Measurements from ENCODE around the gene ALPL. TPM values are rescaled to one million over a fixed set of nuclear protein-coding genes. Genes with fewer than 3 reads are reported as not detected.

Gene ALPL
- total and polyA plus RNA-seq, 9 donors: 1.2 to 9.2 (median 3.8) TPM

DNA sequence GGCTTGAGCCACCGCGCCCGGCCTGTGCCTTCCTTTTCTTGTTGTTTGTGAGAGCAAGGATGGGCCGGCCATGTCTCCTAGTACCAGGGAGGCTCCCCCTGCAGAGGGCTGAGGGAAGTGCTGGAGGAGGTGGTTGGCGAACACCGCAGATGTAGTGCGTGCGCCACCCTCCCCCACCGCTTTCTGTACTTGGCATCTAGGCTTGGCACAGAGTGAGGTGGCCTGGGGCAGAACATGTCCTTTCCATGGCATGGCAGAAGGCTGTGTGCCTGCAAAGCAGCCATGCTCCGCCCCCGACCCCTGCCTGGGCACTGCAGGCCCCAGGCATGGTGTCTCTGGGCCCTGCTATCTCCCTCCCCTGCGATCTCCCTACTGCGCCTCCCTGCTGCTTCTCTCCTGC is 30.7 kb downstream of the ALPL start:
- 67 to 80% (median 75%) methylated on average over 12 to 13 of the region's 13 CpGs for WGBS, 3 donors
- Histone ChIP-seq H3K4me1 (ENCODE audit: insufficient read depth) (peaks cover 13% of the 10 kb centered on the region), H3K4me3 (no peak overlapping the region), H3K9me3 (no peaks in the 10 kb centered on the region), H3K27ac (no peak overlapping the region), H3K27me3 (no peaks in the 10 kb centered on the region), H3K36me3 (no peaks in the 10 kb centered on the region)
- DNase-seq: no peak
- intact Hi-C loops (cut with DNase I): no loop called here
- TF ChIP-seq CTCF (IDR thresholded peaks at IDR 0.05) (no peak), POLR2A (IDR thresholded peaks at IDR 0.05) (no peak), EP300 (IDR thresholded peaks at IDR 0.05) (no peak)

DNA sequence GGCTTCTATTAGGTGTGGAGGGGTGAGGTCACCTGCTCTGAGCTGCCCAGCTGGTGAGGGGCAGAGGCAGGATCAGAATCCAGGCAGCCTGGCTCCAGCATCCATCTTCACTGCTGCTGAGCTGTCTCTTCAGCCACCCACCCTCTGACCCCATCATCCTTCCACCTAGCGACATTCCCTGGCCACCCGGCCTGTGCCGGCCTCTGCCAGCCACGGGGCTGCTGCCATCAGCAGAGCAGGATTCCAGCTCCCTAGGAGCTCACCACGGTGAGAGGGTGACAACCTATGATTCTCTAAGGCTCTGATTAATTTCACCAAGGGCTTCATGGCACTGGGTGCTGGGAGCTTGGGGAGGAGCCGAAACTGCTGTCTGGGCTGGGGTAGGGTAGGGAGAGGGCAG is 32.1 kb downstream of the ALPL start:
- DNase-seq: no peak
- WGBS, 3 donors: 82 to 86% (median 83%) methylated on average over 6 of the region's 6 CpGs
- H3K4me1 ChIP-seq (ENCODE audit: insufficient read depth): peaks cover 13% of the 10 kb centered on the region
- no peaks in the 10 kb centered on the region for H3K27me3 ChIP-seq
- H3K27ac ChIP-seq: no peak overlapping the region
- TF ChIP-seq EP300 (IDR thresholded peaks at IDR 0.05): no peak
- TF ChIP-seq POLR2A (IDR thresholded peaks at IDR 0.05): no peak
- TF ChIP-seq CTCF (IDR thresholded peaks at IDR 0.05): no peak
- H3K4me3 ChIP-seq: no peak overlapping the region
- no peaks in the 10 kb centered on the region for H3K36me3 ChIP-seq
- intact Hi-C loops (cut with DNase I): no loop called here
- H3K9me3 ChIP-seq: no peaks in the 10 kb centered on the region

GRCh38 chr1:21541835-21542234 is 32.6 kb downstream of the ALPL start:
- Histone ChIP-seq H3K27me3 (no peaks in the 10 kb centered on the region), H3K4me1 (ENCODE audit: insufficient read depth) (peaks cover 13% of the 10 kb centered on the region), H3K27ac (no peak overlapping the region), H3K9me3 (no peaks in the 10 kb centered on the region), H3K4me3 (no peak overlapping the region), H3K36me3 (no peaks in the 10 kb centered on the region)
- intact Hi-C loops (cut with DNase I): no loop called here
- no peak for DNase-seq
- TF ChIP-seq POLR2A (IDR thresholded peaks at IDR 0.05) (no peak), EP300 (IDR thresholded peaks at IDR 0.05) (no peak), CTCF (IDR thresholded peaks at IDR 0.05) (no peak)
- 47 to 80% (median 70%) methylated on average over 3 of the region's 3 CpGs for WGBS, 3 donors

DNA sequence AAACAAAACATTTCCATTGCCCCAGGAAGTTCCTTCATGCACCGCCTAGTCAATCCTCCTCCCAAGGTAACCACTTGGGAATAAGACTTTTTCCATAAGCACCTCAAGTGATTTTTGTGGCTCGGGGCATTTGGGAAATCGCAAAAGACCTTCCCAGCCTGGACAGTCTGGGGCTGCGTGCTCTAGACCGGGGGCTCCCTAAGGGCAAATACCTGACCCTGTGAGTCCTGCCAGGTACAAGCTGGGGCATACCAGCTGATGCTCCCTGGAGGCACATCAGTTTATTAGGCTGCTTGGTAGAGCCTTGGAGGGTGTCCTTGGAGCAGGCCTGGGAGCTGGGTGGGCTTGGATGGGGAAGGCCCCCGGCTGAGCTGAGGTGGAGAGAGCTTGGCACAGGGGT is 34.4 kb downstream of the ALPL start:
- WGBS, 3 donors: 81 to 94% (median 84%) methylated on average over 6 of the region's 6 CpGs

More for the DNA sequence above, 34.4 kb downstream of the ALPL start:
- H3K4me1 ChIP-seq (ENCODE audit: insufficient read depth): peaks cover 2% of the 10 kb centered on the region
- DNase-seq: no peak
- H3K36me3 ChIP-seq: no peaks in the 10 kb centered on the region
- intact Hi-C loops (cut with DNase I): no loop called here
- H3K27me3 ChIP-seq: no peaks in the 10 kb centered on the region
- no peak overlapping the region for H3K4me3 ChIP-seq
- no peak overlapping the region for H3K27ac ChIP-seq
- no peaks in the 10 kb centered on the region for H3K9me3 ChIP-seq
- TF ChIP-seq EP300 (IDR thresholded peaks at IDR 0.05): no peak
- no peak for TF ChIP-seq POLR2A (IDR thresholded peaks at IDR 0.05)
- no peak for TF ChIP-seq CTCF (IDR thresholded peaks at IDR 0.05)

All from ovary (tissue), 9 donors.